ENCODE results near the gene METTL15.
"Not testable (repeated sequence)": the region's sequence is repeated elsewhere in the genome, so short reads cannot be mapped to it uniquely, and the experiment has no call there.

METTL15 gene

GRCh38 chr11:28110108-28110820 lies 2.1 kb downstream of the METTL15 start:
- DNase-seq (ENCODE audit: low spot score), result peak; percentile 66

DNA sequence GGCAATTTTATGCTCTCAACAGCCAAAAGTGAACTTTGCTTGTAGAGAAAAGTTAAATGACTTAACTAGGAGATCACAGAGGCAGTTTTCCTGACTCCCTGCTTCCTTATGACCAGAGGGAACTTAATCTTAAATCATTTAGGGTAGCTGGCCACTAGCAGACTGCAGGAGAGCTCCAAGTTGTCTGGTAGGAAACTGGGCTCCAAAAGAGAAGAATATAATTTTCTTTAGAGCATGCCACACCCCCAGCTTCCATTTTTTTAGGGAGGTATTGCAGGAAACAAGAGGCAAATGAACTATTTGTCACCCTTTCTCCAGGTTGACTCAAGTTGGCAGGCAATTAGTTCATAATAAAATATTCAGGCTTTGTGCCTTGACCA lies 2.6 kb downstream of the METTL15 start:
- no peak for DNase-seq (ENCODE audit: low spot score)

DNA sequence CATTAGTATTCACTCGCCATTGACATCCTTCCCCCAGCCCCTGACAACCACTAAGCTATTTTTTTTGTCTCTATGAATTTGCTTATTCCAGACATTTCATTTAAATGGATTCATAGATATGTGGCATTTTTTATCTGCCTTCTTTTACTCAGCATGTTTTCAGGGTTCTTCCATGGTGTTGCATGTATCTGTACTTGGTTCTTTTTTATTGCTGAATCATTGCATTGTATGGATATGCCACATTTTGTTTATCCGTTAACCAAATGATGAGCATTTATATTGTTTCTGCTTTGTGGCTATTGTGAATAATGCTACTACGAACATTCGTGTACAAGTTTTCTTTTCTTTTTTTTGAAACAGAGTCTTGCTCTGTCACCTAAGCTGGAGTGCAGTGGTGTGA lies 5.9 kb downstream of the METTL15 start:
- DNase-seq (ENCODE audit: low spot score), result no peak

DNA sequence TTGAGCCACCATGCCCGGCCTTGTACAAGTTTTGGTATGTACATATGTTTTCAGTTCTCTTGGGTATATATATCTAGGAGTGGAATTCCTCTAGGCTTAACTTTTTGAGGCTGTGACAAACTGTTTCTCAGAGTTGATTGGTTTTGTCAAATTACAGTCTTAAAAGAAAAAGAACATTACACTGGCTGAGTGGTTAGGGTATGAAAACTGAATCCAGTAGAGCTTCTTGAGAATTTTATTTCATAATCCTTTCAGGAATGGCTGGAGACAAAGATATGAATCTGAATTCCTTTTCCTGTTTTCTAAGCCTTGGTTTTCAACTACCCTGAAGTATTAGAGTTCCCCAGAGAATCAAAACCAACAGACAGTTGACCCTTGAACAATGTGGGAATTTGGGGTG lies 6.5 kb downstream of the METTL15 start:
- no peak for DNase-seq (ENCODE audit: low spot score)

DNA sequence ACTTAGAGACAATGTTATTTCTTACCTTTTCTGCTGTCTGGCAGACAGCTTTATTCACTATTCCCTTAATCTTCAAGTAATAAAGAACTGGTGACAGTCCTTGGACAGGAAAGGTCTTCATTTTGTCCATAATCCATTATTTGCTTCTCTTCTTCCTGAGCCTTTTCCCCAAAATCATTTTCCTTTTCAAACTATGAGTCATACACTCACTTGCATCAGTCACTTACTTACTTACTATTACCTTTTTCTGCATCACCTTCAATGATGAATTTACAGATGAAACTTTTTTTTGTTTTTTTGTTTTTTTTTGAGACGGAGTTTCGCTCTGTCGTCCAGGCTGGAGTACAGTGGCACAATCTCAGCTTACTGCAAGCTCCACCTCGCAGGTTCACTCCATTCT lies 9.5 kb downstream of the METTL15 start:
- DNase-seq (ENCODE audit: low spot score), result no peak

GRCh38 chr11:28123151-28123581 lies 15.0 kb downstream of the METTL15 start:
- no peak for DNase-seq (ENCODE audit: low spot score)

DNA sequence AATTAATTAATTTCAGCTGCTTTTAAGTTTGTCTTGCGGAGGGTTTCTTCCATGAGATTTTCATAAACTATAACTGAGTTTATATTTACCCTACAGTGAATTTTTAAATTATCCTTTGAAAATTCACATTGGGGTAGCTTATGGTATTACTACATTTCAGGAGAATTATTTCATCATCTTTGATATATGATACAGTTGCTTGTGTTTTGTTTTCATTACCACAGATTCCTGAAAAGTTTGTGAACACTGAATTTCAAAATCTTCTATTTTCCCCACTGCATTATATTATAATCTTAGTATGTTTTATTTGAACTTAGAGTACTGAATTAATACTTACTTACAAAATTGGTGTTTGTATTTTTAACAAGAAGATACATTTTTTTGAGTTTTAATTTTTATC lies 24.4 kb downstream of the METTL15 start:
- no peak for DNase-seq (ENCODE audit: low spot score)

GRCh38 chr11:28133146-28133545 lies 25.0 kb downstream of the METTL15 start:
- DNase-seq (ENCODE audit: low spot score), result no peak

DNA sequence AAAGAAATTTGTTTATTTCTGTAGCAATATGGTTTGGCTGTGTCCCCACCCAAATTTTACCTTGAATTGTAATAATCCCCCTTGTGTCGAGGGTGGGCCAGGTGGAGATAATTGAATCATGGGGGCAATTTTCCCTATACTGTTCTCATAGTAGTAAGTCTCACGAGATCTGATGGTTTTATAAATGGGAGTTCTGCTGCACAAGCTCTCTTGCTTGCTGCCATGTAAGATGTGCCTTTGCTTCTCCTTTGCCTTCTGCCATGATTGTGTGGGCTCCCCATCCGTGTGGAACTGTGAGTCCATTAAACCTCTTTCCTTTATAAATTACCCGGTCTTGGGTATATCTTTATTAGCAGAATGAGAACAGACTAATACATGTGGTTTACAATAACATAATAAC lies 28.0 kb downstream of the METTL15 start:
- DNase-seq (ENCODE audit: low spot score), result not testable (repeated sequence)

DNA sequence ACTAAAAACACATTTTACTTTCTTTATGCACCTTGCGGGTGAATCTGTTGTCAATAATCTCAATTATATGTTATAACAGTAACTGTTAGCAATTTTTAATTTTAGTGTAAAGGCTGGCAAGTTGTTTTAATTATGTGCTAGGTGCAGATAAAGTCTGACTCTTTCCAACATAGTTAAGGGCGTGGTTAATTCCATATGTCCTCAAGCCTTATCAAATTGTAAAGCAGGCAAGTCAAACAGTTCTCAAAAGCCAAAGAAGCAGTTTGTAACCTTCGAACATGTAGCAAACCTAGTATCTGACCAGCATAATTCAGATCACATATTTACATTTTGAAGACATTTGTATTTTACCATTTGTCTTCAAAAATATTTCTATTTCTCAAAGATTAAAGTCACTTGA lies 29.2 kb downstream of the METTL15 start:
- no peak for DNase-seq (ENCODE audit: low spot score)

- DNase-seq (ENCODE audit: low spot score), result no peak
Observed at GRCh38 chr11:28137832-28138231, 29.6 kb downstream of the METTL15 start.

DNA sequence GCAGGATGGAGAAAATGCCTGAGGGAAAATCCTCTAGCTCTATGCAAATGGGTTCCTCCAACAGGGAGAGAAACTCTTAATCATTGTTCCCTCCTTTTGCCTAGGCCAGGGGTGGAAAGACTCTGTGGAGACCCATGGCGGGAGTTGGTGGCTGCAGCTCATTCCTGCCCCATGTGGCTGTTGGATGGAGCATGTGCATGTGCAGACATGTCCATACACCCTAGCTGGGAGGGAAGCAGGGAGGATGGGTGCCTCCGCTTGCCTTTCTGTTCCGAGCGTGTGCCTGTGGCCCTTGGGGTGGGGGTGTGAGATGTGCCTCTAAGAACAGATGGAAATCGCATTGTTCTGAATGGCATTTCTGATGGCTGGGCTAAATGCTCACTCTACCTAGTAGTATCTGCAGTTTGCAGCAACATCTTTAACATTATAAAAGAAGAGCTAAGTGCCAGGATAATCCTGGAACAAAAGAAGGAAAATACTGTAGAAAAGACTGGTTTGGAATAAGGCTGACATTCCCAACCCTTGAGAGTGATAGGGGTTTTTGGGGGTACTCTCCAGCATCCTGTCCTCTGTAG lies 31.7 kb downstream of the METTL15 start:
- DNase-seq (ENCODE audit: low spot score), result no peak

DNA sequence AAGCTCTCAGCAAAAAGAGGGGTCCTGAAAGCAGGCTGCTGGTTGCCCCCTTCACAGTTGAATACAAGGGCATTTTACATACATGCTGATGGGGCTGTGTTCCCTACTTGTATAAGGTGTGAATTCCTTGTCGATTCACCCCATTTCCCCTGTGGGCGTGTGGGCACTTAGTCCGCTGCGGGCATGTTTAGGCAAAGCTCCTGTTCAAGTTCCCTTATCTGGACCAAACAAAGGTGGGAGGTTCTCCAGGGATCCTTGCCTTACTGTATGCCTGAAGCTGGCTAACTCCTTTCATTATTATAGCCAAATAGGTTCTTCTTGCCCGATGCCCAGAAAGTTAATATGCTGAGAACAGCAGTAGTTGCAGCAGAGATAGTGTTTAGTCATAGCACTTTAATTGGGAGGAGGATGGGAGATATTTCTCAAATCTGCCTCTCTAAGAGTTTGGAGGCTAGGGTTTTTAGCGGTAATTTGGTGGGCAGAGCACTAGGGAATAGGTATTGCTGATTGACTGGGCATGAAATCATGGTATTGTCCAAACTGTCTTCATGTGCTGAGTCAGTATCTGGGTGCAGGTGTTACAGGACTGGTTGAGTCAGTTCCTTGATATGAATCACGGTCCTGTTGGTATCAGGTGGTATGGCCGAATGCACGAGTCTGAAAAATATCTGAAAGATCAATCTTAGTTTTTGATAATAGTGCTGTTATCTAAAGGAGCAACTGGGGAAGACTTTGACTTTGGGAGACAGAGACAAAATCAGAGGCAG lies 32.7 kb downstream of the METTL15 start:
- DNase-seq (ENCODE audit: low spot score), result no peak

DNA sequence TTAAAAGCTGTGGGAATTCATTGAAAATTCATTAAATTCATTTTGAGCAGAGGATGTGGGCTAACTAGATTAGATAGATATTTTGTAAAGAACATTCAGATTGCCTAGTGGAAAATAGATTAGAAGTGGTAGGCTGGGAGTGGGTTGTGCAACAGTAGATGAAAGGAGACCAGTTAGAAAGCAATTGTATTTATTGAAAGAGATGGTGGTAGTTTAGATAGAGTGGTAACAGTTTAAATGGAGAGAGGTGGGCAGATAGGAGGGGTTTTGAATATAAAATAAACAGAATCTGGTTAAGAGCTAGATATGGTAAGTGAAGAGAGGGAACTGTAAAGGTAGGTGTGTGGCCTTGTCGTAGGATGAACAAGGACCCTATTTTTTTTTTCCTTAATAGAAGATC lies 34.5 kb downstream of the METTL15 start:
- DNase-seq (ENCODE audit: low spot score), result no peak

DNA sequence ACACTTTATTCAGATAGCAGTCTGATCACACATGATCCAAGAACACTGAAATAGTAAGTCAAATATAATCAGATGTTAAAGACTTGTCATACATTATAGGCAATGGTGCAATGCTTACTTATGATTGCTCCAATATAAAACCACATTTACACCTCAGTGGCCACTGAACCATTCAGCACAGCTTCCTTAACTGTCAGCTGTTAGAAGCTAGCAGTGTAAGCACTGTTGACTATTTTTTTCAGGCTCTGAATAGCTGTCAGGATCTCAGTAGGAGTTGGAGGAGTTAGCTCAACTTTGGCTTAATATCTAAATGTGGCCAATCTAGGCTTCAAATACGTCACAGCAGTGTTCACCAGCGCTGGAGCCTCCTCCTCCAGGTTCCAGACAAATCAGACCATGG lies 36.6 kb downstream of the METTL15 start:
- DNase-seq (ENCODE audit: low spot score), result no peak

DNA sequence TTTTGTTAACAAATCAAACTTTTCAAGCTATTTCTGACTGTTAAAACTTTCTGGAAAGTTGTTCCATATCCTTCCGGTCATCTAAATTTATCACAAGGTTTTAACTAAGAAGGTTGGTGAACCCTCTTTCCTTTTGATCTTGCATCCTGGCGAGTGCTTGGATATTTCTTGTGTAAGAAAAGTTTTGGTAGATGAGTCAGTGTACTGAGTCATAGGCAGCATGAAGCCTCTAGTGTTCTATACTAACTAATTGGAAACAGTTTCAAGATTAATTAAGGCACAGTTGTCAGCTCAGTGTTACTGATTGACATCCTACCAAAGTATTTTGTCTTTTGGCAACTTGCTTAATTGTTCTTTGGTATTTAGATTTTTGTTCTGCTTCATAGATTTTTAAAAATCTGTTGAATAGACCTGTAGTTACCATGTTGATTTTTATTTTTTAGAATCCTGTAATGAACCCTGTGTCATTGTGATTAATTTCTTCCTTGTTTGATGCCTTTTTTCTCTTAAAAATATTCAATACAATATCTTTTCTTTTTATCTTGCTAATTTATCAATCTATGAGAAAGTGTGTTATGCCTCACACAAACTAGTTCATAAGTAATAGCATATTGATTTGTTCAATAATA lies 38.0 kb downstream of the METTL15 start:
- DNase-seq (ENCODE audit: low spot score), result peak; percentile 8

DNA sequence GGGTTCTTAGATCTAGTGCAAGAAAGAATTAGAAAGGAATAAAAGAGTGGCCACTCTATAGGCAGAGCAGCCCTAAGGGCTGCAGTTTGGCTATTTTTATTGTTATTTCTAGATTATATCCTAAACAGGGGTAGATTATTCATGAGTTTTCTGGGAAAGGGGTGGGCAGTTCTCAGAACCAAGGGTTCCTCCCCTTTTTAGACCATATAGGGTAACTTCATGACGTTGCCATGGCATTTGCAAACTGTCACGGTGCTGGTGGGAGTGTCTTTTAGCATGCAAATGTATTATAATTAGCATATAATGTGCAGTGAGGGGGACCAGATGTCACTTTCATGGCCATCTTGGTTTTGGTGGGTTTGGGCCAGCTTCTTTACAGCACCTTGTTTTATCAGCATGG lies 44.6 kb downstream of the METTL15 start:
- no peak for DNase-seq (ENCODE audit: low spot score)

DNA sequence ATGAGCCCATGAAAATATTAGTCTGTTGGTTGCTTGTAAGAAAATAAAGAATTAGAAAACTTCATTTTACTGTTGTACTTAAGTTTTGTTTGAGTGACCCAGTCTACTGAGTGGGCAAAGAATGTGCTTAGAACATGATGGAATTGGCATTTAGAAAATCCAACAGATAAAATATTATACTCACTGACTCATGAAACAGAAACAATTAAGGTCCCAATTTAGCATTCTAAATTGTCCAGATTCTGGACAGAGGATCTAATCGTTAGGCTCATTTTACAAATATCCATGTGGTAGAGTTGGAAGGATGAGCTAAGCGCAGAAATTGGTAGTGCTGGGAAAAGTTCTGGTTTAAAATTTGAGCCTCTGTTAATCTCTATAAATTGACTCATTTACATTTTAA lies 45.4 kb downstream of the METTL15 start:
- no peak for DNase-seq (ENCODE audit: low spot score)

DNA sequence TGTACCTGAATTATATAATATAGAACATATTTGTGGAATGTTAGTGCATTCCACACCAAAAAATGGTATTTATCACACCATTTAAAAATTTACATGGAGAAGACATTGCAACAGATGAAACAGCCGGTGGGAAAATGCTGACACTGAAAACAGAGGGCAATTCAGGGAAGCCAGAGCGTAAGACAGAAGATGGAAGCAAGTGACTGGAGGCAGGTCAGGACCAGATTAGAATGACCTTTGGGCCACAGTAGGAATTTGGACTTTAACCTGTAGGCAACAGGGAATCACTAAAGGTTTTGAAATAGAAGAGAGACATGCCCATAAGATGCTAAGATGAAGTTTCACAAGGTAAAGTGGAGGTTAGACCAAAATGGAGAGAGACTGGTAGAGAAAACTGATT lies 60.5 kb downstream of the METTL15 start:
- DNase-seq (ENCODE audit: low spot score), result no peak

DNA sequence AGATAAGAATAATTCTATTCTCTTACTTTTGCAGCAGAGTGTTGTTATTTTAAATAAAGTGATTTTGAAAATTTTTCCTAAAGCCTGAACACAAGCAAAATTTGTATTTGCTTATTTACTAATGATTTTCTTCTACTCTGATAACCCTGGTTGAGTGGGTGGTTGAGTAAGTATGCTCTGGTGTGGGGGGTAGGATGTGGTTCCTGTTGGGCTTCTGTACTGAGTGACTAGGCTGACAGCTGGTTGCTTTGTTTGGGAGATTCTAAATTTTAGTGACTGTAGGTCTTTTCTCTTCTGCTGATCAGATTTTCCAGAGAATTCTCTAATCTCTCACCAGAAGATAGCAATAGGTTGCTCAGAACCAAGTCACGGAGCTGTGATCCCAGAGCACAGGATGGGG lies 61.6 kb downstream of the METTL15 start:
- DNase-seq (ENCODE audit: low spot score), result no peak

- no peak for DNase-seq (ENCODE audit: low spot score)
Observed at GRCh38 chr11:28170759-28171158, 62.6 kb downstream of the METTL15 start.

- no peak for DNase-seq (ENCODE audit: low spot score)
Observed at GRCh38 chr11:28176351-28176750, 68.2 kb downstream of the METTL15 start.

DNA sequence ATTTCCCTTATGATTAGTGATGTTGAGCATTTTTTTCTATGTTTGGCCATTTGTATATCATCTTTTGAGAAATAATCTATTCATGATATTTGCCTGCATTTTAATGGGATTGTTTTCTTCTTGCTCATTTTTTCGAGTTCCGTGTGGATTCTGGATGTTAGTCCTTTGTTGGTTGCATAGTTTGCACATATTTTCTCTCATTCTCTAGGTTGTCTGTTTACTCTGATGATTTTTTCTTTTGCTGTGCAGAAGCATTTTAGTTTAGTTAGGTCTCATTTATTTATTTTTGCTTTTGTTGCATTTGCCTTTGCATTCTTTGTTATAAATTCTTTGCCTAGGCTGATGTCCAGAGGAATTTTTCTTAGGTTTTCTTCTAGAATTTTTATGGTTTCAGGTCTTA lies 87.3 kb downstream of the METTL15 start:
- DNase-seq (ENCODE audit: low spot score), result no peak

All from activated CD4-positive, alpha-beta T cell treated with anti-CD3 and anti-CD28 coated beads, Interleukin-2, Interleukin-4, amounts not matched to agents 100 ng/mL and 50 ng/mL, durations not matched to agents 16 hours and 8 hours (primary cell).